Hepatocyte (in vitro differentiated cells): ENCODE results near the gene LRRC38.

ENCODE experiments used
- EZH2 ChIP-seq: fragments of 200-600 bp; sonication (generic); IDR thresholded peaks from 2 replicates; pipeline ENCODE4 v1.6.1; 2016; ENCODE audit warnings: antibody characterized with exemption, mild to moderate bottlenecking, borderline replicate concordance
- EZH2phosphoT487 ChIP-seq: fragments of 200-600 bp; sonication (generic); IDR thresholded peaks from one replicate; pipeline ENCODE4 v1.6.1; 2018; ENCODE audit warnings: antibody characterized with exemption, mild to moderate bottlenecking, low read depth, moderate library complexity; ENCODE audit not compliant: unreplicated experiment, severe bottlenecking
- TF ChIP-seq, protein P1 (sequence below): fragments of 200-600 bp; sonication (generic); IDR thresholded peaks from 2 replicates; pipeline ENCODE4 v1.5.1; 2016; ENCODE audit warnings: antibody characterized with exemption, mild to moderate bottlenecking; ENCODE audit not compliant: poor library complexity

GRCh38 chr1:13500806-13501205 lies 13.0 kb downstream of the LRRC38 start:
- TF ChIP-seq, protein P1, sequence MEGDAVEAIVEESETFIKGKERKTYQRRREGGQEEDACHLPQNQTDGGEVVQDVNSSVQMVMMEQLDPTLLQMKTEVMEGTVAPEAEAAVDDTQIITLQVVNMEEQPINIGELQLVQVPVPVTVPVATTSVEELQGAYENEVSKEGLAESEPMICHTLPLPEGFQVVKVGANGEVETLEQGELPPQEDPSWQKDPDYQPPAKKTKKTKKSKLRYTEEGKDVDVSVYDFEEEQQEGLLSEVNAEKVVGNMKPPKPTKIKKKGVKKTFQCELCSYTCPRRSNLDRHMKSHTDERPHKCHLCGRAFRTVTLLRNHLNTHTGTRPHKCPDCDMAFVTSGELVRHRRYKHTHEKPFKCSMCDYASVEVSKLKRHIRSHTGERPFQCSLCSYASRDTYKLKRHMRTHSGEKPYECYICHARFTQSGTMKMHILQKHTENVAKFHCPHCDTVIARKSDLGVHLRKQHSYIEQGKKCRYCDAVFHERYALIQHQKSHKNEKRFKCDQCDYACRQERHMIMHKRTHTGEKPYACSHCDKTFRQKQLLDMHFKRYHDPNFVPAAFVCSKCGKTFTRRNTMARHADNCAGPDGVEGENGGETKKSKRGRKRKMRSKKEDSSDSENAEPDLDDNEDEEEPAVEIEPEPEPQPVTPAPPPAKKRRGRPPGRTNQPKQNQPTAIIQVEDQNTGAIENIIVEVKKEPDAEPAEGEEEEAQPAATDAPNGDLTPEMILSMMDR: no peak
- TF ChIP-seq EZH2phosphoT487 (no peak), EZH2 (no peak)
